H1 (cell line): ENCODE measurements around the gene ALG3.

Source experiments
- ATF3 ChIP-seq: IDR thresholded peaks from 2 replicates; pipeline ENCODE4 v1.6.1; 2011; ENCODE audit warnings: low read depth, mild to moderate bottlenecking, low read length; ENCODE audit not compliant: insufficient read depth
- CTCF ChIP-seq, 3 experiments: IDR thresholded peaks; 1 replicate in 2 of 3; 2 replicates in 1 of 3; pipeline versions ENCODE4 v1.5.1 to v1.6.1; 2011; ENCODE audit warnings: low read length in 3 of 3, mild to moderate bottlenecking in 3 of 3, inconsistent platforms in 2 of 3, low read depth in 1 of 3, moderate library complexity in 1 of 3; ENCODE audit not compliant: insufficient read depth in 1 of 3; ENCODE audit errors: control extremely low read depth in 1 of 3
- E2F6 ChIP-seq: IDR thresholded peaks from 2 replicates; pipeline ENCODE4 v1.6.1; 2012; ENCODE audit warnings: inconsistent platforms
- EGR1 ChIP-seq: IDR thresholded peaks from 2 replicates; pipeline ENCODE4 v1.6.1; 2011; ENCODE audit warnings: low read depth, low read length, borderline replicate concordance
- EP300 ChIP-seq, 2 experiments: IDR thresholded peaks; 1 replicate in 1 of 2; 2 replicates in 1 of 2; pipeline ENCODE4 v1.6.1; 2011 to 2012; ENCODE audit warnings: low read depth in 2 of 2, low read length in 2 of 2, mild to moderate bottlenecking in 2 of 2, borderline replicate concordance in 1 of 2, inconsistent platforms in 1 of 2, moderate library complexity in 1 of 2
- POLR2A ChIP-seq, 2 experiments: IDR thresholded peaks; 1 replicate in 1 of 2; 2 replicates in 1 of 2; pipeline ENCODE4 v1.6.1; 2011; ENCODE audit warnings: low read depth in 2 of 2, low read length in 2 of 2, mild to moderate bottlenecking in 2 of 2; ENCODE audit errors: control extremely low read depth in 1 of 2
- POLR2AphosphoS5 ChIP-seq: IDR thresholded peaks from 2 replicates; pipeline ENCODE4 v1.6.1; 2011; ENCODE audit warnings: low read depth, low read length

GRCh38 chr3:184230081-184230602, 18.6 kb downstream of the ALG3 start:
- TF ChIP-seq CTCF (IDR thresholded peaks at IDR 0.05; ENCODE audit: control extremely low read depth in 1 of 3, insufficient read depth in 1 of 3, low read depth in 1 of 3, low read length in 3 of 3) (no peak), EP300 (IDR thresholded peaks at IDR 0.05; ENCODE audit: borderline replicate concordance in 1 of 2, low read depth in 2 of 2, low read length in 2 of 2) (no peak), ATF3 (no peak), POLR2AphosphoS5 (no peak), EGR1 (no peak), E2F6 (no peak), POLR2A (IDR thresholded peaks at IDR 0.05; ENCODE audit: control extremely low read depth in 1 of 2, low read depth in 2 of 2, low read length in 2 of 2) (no peak)
